Measurements from ENCODE around the gene KCNC3.

Gene KCNC3

DNA sequence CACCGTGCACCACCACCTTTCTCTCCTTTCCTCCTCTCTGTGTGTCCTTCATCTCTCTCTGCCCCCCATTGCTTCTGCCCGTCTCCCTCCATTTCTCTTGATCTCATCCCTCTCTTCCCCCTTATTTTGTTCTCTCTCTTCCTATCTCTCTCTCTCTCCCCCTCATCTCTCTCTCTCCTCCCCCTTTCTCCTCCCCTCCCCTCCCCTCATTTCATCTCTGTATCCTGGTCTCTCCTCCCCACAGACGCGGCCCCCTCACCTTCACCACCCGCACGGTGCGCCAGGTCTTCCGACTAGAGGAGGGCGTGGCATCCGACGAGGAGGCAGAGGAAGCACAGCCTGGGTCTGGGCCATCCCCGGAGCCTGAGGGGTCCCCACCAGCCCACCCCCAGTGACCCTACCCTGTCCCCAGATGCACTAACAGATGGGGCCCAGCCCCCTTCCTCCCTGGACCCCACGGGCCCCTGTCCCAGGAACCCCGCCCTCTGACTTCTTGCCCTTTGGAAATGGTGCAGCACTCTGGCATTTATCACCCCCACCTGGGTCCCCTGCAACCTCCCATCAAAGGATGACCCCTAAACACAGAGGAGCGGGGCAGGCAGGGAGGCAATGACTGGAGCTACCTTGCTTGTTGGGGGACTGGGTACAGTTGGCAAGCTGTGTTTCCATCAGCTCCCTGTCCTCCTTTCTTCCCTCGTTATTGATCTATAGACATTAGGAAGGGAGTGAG is 19.6 kb downstream of the KCNC3 start:
- no peak for DNase-seq

DNA sequence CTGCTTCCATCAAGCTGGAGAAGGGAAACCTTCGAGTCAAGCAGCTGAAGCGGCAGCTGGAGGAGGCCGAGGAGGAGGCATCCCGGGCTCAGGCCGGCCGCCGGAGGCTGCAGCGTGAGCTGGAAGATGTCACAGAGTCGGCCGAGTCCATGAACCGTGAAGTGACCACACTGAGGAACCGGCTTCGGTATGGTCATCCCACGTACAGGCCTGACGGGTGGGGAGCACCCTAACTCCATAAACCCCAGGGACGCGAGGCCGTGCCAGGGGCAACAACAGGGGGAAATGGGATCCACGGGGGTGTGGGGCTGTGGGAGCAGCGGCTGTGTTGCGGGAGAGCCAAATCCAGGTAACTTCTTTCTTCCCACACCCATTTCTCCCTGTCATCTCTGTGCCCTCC is 20.2 kb downstream of the KCNC3 start:
- no peak for DNase-seq

DNA sequence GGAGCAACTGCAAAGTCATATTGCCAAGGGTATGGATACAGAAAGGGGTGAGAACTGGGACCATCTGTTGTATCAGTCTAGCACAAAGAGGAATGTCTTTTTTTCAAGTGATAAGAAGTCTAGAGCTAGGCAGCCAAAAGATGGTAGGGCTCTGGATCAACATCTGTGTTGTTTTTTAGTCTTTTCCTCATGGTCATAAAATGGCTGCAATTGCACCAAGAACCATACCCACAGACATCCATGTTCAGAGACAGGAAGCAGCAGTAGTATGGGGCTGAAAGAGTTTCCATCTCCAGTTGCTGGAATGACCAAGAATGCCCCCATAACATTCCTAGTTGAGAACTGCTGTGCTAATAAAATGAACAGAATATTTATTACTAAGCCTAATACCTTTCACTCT is 25.6 kb downstream of the KCNC3 start:
- no peak for DNase-seq

DNA sequence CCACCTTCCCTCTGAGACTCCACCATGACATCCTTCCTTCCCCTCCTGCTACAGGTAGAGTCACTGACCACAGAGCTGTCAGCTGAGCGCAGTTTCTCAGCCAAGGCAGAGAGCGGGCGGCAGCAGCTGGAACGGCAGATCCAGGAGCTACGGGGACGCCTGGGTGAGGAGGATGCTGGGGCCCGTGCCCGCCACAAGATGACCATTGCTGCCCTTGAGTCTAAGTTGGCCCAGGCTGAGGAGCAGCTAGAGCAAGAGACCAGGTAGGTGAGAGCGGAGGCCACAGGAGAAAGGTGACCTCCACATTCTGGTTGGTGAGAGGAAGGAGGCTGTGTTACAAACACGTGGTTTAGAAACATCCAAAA is 27.6 kb downstream of the KCNC3 start:
- DNase-seq, result no peak

DNA sequence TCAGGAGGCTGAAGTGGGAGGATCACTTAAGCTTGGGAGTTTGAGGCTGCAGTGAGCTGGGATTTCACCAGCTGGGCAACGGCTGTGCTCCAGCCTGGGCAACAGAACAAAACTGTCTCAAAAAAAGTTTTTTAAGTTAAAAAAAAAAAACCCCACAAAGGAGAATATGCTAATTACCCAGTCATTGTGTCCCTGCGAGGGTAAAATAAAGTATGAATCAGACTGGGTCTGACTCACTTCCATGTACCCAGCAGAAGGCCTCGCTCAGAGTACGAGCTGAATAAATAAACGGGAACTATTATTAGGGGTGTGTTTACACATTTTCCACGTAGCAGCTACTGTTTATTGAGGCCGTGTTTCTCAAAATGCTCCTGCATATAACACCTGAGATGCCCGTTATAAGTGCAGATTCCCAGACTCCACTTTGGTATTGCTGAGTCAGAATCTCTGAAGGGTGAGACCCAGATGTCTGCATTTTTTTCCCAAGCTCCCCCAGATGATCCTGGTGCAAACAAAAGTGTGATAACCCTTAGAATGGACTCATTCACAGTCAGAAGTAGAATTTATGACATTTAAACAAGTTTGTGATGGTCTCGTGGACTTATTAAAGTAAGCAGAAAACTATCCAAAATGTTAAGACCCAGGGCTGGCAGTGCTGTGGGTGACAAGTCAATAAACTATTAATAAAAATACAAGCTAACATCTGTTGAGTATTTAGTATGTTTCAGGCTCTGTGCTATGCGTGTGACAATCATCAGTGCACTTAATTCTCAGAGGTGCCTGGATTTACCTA is 28.2 kb downstream of the KCNC3 start:
- no peak for DNase-seq

DNA sequence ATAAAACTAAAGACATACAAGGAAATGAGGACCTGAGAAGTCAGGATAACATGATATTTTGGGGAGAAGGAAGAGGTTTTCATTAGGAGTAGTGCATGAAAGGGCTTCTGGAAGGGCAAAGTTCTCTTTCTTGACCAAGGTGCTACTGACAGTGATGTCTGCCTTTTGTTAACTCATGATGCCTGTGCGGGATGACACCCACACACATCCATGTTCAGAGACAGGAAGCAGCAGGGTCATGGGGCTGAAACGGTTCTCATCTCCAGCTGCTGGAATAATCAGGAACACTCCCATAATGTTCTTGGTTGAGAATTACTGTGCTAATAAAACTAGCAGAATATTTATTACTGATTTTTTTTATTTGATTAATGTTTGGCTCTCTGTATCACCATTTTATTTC is 29.1 kb downstream of the KCNC3 start:
- DNase-seq, result no peak

DNA sequence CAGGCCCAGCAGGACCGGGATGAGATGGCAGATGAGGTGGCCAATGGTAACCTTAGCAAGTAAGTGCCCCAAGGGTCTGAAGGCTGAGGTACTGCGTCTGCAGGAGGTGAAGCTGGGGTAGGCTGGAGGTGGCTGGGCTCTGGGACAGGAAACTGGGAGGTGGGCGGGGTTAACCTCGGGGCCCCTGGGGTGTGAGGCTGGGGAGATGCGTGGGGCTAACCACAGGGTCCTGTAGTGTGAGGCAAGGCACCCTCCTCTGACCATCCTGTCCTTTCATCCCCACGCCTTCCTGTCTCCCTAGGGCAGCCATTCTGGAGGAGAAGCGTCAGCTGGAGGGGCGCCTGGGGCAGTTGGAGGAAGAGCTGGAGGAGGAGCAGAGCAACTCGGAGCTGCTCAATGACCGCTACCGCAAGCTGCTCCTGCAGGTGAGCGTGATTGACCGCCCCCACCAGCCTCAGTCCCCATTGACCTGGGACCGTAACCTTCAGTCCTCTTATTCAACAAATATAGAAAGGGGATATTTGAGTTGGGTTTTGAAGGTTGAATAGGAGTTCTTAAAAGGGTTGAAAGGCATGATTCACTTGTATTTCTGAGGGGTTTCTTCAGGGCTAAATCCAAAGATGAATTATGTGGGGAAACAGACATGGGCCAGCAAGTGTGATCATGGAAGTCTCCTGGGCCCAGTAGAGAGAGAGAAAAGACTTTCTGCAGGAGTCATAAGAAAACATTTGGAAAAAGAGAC is 35.7 kb downstream of the KCNC3 start:
- no peak for DNase-seq

DNA sequence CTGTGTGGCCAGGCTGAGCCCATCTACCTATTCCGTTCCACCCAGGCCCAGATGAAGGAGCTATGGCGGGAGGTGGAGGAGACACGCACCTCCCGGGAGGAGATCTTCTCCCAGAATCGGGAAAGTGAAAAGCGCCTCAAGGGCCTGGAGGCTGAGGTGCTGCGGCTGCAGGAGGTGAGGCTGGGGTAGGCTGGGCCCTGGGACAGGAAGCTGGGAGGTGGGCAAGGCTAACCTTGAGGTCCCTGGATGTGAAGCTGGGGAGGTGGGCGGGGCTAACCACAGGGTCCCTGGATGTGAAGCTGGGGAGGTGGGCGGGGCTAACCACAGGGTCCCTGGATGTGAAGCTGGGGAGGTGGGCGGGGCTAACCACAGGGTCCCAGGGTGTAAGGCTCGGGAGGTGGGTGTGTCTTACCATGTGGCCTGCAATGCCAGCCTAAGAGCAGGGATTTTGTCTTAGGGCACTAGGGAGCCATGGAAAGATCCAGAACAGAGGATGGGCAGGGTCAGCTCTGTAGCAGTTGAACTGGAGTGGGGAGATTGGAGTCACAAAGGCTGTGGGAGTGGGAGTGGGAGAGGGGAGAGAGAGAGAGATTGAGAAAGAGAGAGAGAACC is 36.9 kb downstream of the KCNC3 start:
- DNase-seq, result no peak

DNA sequence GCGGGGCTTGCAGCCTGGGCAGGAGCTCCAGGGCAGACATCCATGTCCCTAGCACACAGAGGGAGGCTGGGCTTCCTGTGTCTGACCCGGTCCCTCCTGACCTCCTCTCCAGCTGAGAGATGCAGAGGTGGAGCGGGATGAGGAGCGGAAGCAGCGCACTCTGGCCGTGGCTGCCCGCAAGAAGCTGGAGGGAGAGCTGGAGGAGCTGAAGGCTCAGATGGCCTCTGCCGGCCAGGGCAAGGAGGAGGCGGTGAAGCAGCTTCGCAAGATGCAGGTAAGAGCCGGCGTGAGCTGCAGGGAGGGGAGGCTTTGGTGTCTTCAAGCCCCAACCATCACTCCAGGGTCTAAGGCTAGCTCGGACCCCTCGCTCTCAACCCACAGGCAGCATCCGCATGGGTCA is 38.4 kb downstream of the KCNC3 start:
- DNase-seq, result no peak

DNA sequence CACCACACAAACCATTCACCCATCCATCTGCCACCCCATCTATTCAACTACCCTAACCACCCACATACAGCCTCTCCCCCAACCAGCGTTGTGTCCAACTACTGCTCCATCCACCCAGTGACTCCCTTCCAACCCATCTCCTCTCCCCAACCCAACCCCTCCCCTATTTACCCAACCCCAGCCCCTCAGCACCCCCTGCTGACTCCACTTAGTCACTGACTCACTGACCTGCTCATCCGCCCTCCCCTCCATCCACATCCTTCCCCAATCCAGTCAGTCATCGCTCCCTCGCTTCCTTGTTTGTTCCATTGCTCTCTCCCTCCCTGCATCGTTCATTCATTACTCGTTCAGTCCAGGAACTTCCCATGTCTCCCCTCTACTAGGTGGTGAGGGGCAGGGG is 39.2 kb downstream of the KCNC3 start:
- no peak for DNase-seq

DNA sequence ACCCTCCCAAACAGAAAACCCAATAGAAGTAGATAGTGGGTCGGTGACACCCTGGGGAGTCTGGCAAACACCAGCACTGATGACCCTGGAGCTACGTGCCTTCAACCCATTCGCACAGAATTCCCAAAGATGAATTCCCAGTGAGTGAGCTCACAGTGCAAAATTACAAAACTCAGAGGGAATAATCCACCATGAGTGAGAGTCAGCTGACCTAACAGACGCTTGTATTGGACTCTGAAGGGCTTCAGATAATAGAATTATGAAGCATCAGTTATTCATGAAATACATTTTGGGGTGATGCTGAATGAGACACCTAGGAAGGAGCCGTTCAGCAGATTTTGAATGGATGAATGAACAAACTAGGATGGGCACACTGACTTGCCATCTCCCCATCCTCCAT is 40.2 kb downstream of the KCNC3 start:
- no peak for DNase-seq

DNA sequence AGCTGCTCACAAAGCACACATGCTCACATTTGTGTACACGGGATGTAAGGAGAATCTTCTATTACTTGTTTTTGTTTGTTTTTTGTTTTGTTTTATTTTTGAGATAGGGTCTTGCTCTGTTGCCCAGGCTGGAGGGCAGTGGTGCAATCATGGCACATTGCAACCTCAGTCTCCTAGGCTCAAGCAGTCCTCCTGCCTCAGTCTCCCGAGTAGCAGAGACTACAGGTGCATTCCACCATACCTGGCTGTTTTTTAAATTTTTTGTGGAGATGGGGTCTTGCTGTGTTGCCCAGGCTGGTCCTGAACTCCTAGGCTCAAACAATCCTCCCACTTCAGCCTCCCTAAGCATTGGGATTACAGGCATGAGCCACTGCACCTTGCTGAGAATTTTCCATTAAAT is 41.8 kb downstream of the KCNC3 start:
- no peak for DNase-seq

DNA sequence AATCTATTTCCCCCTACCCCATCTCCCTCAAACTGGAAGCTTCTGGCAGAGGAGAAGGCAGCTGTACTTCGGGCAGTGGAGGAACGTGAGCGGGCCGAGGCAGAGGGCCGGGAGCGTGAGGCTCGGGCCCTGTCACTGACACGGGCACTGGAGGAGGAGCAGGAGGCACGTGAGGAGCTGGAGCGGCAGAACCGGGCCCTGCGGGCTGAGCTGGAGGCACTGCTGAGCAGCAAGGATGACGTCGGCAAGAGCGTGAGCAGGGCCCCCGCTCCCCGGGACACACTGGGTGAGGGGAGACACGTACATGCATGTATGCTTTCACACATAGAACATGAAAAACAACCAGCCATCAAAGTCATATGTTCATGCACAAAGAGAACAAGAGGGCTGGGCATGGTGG is 42.7 kb downstream of the KCNC3 start:
- no peak for DNase-seq

DNA sequence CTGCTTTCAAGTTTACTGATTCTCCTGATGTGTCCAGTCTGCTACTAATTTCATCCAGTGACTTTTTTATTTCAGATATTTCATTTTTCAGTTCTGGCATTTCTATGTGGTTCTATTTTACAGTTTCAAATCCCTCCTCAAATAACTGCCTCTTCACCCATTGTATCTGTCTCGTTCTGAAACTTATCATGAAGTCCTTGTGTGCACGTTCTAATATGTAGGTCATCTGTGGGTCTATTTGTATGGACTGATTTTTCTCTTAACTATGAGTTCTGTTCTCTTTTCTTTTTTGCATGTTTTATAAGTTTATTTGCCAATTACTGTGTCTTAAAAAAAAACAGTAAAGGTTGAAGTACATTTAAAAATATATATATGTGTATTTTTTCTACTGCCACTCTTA is 43.3 kb downstream of the KCNC3 start:
- no peak for DNase-seq

DNA sequence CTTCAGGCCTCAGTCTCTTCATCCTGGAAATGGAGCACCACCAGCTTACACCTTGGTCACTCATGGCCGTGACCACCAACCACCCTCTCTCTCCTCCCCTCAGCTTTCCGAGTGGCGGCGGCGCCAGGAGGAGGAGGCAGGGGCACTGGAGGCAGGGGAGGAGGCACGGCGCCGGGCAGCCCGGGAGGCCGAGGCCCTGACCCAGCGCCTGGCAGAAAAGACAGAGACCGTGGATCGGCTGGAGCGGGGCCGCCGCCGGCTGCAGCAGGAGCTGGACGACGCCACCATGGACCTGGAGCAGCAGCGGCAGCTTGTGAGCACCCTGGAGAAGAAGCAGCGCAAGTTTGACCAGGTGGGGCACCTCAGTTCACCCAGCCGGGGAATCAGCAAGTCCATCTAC is 47.7 kb downstream of the KCNC3 start:
- no peak for DNase-seq

DNA sequence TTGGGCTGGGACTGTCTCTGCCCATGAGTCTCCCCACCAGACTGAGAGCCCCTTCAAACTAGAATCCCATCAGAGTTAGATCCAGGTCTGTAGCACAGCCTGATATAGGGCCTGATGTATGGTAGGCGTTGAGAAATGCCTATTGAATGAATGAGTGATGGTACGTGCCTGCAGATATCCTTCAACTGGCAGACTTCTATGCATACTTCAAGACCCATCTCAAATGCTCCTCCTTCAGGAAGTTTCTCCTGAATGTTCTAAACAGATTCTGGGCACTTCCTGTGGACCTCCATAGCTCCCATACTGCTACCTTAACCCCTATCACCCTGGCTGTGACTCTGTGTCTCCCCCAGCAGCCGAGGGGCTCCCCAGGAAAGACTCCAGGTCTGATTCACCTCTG is 48.2 kb downstream of the KCNC3 start:
- no peak for DNase-seq

DNA sequence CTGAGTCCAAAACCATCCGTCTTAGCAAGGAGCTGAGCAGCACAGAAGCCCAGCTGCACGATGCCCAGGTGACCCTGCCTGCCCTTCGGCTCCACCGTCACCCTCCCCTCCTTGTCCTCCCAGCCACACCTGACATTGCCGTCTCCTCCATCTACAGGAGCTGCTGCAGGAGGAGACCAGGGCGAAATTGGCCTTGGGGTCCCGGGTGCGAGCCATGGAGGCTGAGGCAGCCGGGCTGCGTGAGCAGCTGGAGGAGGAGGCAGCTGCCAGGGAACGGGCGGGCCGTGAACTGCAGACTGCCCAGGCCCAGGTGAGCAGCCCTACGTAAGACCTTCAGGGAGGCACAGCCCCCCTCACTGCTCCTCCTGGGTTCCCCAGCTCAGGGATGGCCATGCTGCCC is 49.1 kb downstream of the KCNC3 start:
- DNase-seq, result no peak

DNA sequence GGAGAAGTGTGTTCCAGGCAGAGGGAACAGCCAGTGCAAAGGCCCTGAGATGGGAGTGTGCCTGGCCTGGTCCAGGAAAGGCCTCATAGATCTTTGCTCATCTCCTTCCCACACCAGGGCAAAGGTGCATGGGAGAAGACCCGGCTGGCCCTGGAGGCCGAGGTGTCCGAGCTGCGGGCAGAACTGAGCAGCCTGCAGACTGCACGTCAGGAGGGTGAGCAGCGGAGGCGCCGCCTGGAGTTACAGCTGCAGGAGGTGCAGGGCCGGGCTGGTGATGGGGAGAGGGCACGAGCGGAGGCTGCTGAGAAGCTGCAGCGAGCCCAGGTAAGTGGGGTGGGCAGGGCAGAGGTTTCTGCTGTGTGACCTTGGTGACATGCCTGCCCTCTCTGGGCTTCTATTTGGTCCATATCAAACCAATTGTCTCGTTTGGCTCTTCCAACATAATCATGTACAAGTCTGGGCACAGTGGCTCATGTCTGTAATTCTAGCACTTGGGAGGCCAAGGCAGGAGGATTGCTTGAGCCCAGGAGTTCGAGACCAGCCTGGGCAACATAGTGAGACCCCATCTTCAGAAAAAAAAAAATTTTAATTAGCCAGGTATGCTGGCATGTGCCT is 51.1 kb downstream of the KCNC3 start:
- no peak for DNase-seq

DNA sequence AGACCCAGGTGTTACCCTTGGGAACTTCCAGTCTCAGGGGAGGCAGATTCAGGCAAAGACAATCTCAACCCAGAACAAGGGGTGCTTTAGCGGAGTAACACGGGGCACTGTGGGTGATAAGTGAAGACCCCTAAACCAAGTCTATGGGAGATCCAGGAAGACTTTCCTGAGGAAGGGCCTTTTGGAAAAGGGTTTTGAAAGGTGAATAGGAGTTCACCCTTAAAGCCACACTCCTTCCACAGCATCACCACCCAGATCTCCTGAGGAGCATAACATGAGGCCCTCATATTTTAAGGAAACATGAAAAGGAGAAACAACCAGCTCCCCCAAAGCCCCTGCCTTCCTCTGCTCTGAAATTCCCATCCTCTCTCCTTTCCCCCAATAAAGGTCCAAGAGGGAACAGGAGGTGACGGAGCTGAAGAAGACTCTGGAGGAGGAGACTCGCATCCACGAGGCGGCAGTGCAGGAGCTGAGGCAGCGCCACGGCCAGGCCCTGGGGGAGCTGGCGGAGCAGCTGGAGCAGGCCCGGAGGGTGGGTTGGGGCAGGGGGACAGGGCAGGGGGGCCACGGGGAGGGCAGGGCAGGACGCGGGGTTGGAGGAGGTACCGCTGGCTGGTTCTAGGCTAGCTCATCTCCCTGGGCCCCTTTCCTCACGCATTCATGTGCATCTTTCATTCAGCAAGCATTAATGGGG is 52.7 kb downstream of the KCNC3 start:
- DNase-seq, result no peak

DNA sequence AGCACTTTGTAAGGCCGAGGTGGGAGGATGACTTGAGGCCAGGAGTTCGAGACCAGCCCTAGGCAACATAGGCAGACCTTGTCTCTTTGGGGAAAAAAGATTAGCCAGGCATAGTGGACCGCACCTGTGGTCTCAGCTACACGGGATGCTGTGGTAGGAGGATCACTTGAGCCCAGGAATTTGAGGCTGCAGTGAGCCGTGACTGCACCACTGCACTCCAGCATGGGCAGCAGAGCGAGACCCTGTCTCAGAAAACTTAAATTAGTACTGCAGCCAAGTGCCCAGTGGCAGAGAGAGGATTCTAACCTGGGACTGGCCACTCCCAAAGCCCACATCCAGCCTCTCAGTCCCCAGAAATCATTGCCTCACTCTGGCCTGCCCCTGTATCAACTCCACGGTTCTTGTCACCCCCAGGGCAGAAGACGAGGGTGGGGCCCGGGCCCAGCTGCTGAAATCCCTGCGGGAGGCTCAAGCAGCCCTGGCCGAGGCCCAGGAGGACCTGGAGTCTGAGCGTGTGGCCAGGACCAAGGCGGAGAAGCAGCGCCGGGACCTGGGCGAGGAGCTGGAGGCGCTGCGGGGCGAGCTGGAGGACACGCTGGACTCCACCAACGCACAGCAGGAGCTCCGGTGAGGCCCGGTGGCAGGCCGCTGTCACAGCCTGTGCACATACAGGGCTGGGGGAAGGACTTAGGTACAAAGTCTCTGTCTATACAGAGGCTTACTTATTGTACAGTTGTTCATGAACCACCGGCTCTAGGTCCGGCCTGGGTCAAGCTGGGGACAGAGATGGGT is 53.4 kb downstream of the KCNC3 start:
- DNase-seq, result no peak

DNA sequence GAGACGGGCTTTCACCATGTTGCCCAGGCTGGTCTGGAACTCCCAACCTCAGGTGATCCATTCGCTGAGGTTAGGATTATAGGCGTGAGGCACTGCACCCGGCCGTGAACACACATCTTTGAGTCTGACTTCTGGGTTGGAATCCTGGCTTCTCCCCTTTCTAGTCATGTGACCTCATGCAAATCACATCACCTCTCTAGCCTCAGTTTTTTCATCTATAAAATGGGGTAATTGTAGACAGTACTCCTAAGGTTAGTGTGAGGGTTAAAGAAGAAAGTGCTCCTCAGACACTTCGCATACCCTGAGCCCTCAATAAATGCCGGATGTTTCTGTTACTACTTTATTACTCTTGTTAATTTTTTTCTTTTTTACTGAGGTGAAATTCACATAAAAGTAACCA is 55.4 kb downstream of the KCNC3 start:
- DNase-seq, result no peak
